HepG2 (cell line): ENCODE data around the gene TBXAS1. TPM values are rescaled to one million over a fixed set of nuclear protein-coding genes. Genes with fewer than 3 reads are reported as not detected.

ENCODE experiments used
- ARID3A ChIP-seq: IDR thresholded peaks from 2 replicates; pipeline ENCODE4 v1.6.1; 2012; ENCODE audit warnings: low read depth, low read length, improper control_type of control experiment
- FLYWCH1 ChIP-seq: sonication (generic); formaldehyde crosslinking; IDR thresholded peaks from 2 replicates; pipeline ENCODE4 v1.8.1; 2023; ENCODE audit warnings: mild to moderate bottlenecking, missing genetic modification reagents
- FUBP1 ChIP-seq: sonication (generic); formaldehyde crosslinking; IDR thresholded peaks from 2 replicates; pipeline ENCODE4 v1.5.1; 2020; ENCODE audit warnings: missing genetic modification reagents, mild to moderate bottlenecking, borderline replicate concordance
- HDAC2 ChIP-seq: sonication (generic); formaldehyde crosslinking; IDR thresholded peaks from 2 replicates; pipeline ENCODE4 v1.4.0; 2020; ENCODE audit warnings: missing genetic modification reagents
- KDM3A ChIP-seq: IDR thresholded peaks from 2 replicates; pipeline ENCODE4 v1.6.1; 2018; ENCODE audit warnings: low read depth, missing compliant biosample characterization
- KMT2B ChIP-seq: IDR thresholded peaks from 2 replicates; pipeline ENCODE4 v1.6.1; 2016; ENCODE audit warnings: missing genetic modification reagents, missing compliant biosample characterization
- MED1 ChIP-seq: sonication (generic); formaldehyde crosslinking; IDR thresholded peaks from 2 replicates; pipeline ENCODE4 v1.4.0; 2020; ENCODE audit warnings: missing genetic modification reagents
- MEF2D ChIP-seq: sonication (generic); formaldehyde crosslinking; IDR thresholded peaks from 2 replicates; pipeline ENCODE4 v1.5.1; 2020; ENCODE audit warnings: mild to moderate bottlenecking, missing genetic modification reagents
- POLR2A ChIP-seq, 2 experiments: IDR thresholded peaks; 2 replicates each; pipeline ENCODE4 v1.6.1; 2011; ENCODE audit warnings: low read depth in 2 of 2, low read length in 2 of 2, mild to moderate bottlenecking in 1 of 2, moderate library complexity in 1 of 2; ENCODE audit not compliant: insufficient read depth in 1 of 2
- RAD21 ChIP-seq: fragments of 450-650 bp; formaldehyde crosslinking; IDR thresholded peaks from 2 replicates; pipeline ENCODE4 v1.5.0; 2020; ENCODE audit warnings: mild to moderate bottlenecking
- SMAD1 ChIP-seq: sonication (generic); formaldehyde crosslinking; IDR thresholded peaks from 2 replicates; pipeline ENCODE4 v1.4.0; 2020; ENCODE audit warnings: missing genetic modification reagents, low read depth, mild to moderate bottlenecking, borderline replicate concordance
- SMYD3 ChIP-seq: sonication (generic); formaldehyde crosslinking; IDR thresholded peaks from 2 replicates; pipeline ENCODE4 v1.8.1; 2023; ENCODE audit warnings: mild to moderate bottlenecking, missing genetic modification reagents
- SNAPC5 ChIP-seq: sonication (generic); formaldehyde crosslinking; IDR thresholded peaks from 2 replicates; pipeline ENCODE4 v1.8.1; 2023; ENCODE audit warnings: mild to moderate bottlenecking, missing genetic modification reagents, borderline replicate concordance
- SP4 ChIP-seq: sonication (generic); formaldehyde crosslinking; IDR thresholded peaks from 2 replicates; pipeline ENCODE4 v1.8.1; 2023; ENCODE audit warnings: mild to moderate bottlenecking, missing genetic modification reagents
- SYNCRIP ChIP-seq: fragments of 200-400 bp; formaldehyde crosslinking; IDR thresholded peaks from 2 replicates; pipeline ENCODE4 v1.6.1; 2018; ENCODE audit warnings: mild to moderate bottlenecking, low read depth, low read length; ENCODE audit not compliant: insufficient read depth
- TBL1XR1 ChIP-seq: fragments of 150-350 bp; IDR thresholded peaks from 2 replicates; pipeline ENCODE4 v1.6.1; 2014; ENCODE audit warnings: borderline replicate concordance, low read length; ENCODE audit not compliant: partially characterized antibody
- TBX3 ChIP-seq: fragments of 450-650 bp; IDR thresholded peaks from 2 replicates; pipeline ENCODE4 v1.6.1; 2017; ENCODE audit warnings: antibody characterized with exemption, mild to moderate bottlenecking, inconsistent platforms, borderline replicate concordance
- THAP7 ChIP-seq: sonication (generic); formaldehyde crosslinking; IDR thresholded peaks from 2 replicates; pipeline ENCODE4 v1.8.1; 2023; ENCODE audit warnings: mild to moderate bottlenecking, missing genetic modification reagents
- ZNF101 ChIP-seq: sonication (generic); formaldehyde crosslinking; IDR thresholded peaks from 2 replicates; pipeline ENCODE4 v1.4.0; 2020; ENCODE audit warnings: mild to moderate bottlenecking, low read depth, missing genetic modification reagents, borderline replicate concordance
- ZNF354B ChIP-seq: sonication (generic); formaldehyde crosslinking; IDR thresholded peaks from 2 replicates; pipeline ENCODE4 v1.8.0; 2022; ENCODE audit warnings: mild to moderate bottlenecking, missing genetic modification reagents
- ZNF547 ChIP-seq: sonication (generic); formaldehyde crosslinking; IDR thresholded peaks from 2 replicates; pipeline ENCODE4 v1.5.1; 2020; ENCODE audit warnings: mild to moderate bottlenecking, missing genetic modification reagents
- ZNF552 ChIP-seq: sonication (generic); formaldehyde crosslinking; IDR thresholded peaks from 2 replicates; pipeline ENCODE4 v1.9.0; 2022; ENCODE audit warnings: missing genetic modification reagents, mild to moderate bottlenecking, borderline replicate concordance
- ZNF709 ChIP-seq: sonication (generic); formaldehyde crosslinking; IDR thresholded peaks from 2 replicates; pipeline ENCODE4 v1.5.0; 2020; ENCODE audit warnings: mild to moderate bottlenecking, missing genetic modification reagents
- ZNF792 ChIP-seq: IDR thresholded peaks from 2 replicates; pipeline ENCODE4 v1.6.1; 2016
- ZSCAN20 ChIP-seq: sonication (generic); formaldehyde crosslinking; IDR thresholded peaks from 2 replicates; pipeline ENCODE4 v1.4.0; 2020; ENCODE audit warnings: missing genetic modification reagents, mild to moderate bottlenecking, borderline replicate concordance
- polyA plus RNA-seq, 8 experiments: library from polyadenylated mRNA; depleted of rRNA in 3 of 8; stranded (reverse) in 7 of 8; unstranded in 1 of 8; fragments of >200 nt; fragmentation: Illumina TruSeq in 4 of 8; extraction: Trizol in 4 of 8; gene quantifications; 2 replicates each; pipeline versions ENCODE4 v1.2.1 to v1.2.3, GENCODE V29; 2011 to 2016; ENCODE audit warnings: low read depth in 4 of 8, missing spikeins in 1 of 8, mixed read lengths in 1 of 8; ENCODE audit not compliant: insufficient read depth in 1 of 8
- total RNA-seq, 5 experiments: library from RNA; depleted of rRNA; stranded (reverse); fragments of >200 nt; fragmentation: Illumina TruSeq; extraction: Trizol; gene quantifications; 2 replicates each; pipeline ENCODE4 v1.2.3, GENCODE V29; 2016; ENCODE audit warnings: low read depth in 1 of 5

TBXAS1 gene
- total and polyA plus RNA-seq, 2 of the 13 experiments (the other 11 are each of a cell fraction or from before 2014, with no cell fraction given), result 4.0 to 4.9 TPM

GRCh38 chr7:140049339-140050024 lies 220.4 kb downstream of the TBXAS1 start (continued):
- TF ChIP-seq MEF2D (CRISPR knock-in tag) (peak; percentile 87), ZNF552 (CRISPR knock-in tag) (peak; percentile 67; the same call in 1 of the 2 replicates), KMT2B (CRISPR knock-in tag) (0 out of 2 replicates have a peak, but pooled peaks have one; percentile 29), RAD21 (no peak), KDM3A (CRISPR knock-in tag) (peak; percentile 94), TBX3 (peak; percentile 87), SMYD3 (CRISPR knock-in tag) (0 out of 2 replicates have a peak, but pooled peaks have one; percentile 39), ZNF354B (CRISPR knock-in tag) (no peak), SP4 (CRISPR knock-in tag) (peak; percentile 52), ZNF792 (CRISPR knock-in tag) (peak; percentile 91), FUBP1 (CRISPR knock-in tag) (no peak), POLR2A (IDR thresholded peaks at IDR 0.05; ENCODE audit: insufficient read depth in 1 of 2, low read depth in 2 of 2, low read length in 2 of 2) (0 out of 4 replicates have a peak, but pooled peaks of 1 of the 2 experiments have one; percentile 41), ZNF101 (0 out of 2 replicates have a peak, but pooled peaks have one; percentile 66), SYNCRIP (no peak), SMAD1 (CRISPR knock-in tag) (peak; percentile 47; the same call in 1 of the 2 replicates), ZSCAN20 (CRISPR knock-in tag) (0 out of 2 replicates have a peak, but pooled peaks have one; percentile 18), ZNF709 (CRISPR knock-in tag) (no peak), HDAC2 (CRISPR knock-in tag) (peak; percentile 99), ARID3A (peak; percentile 78; the same call in 1 of the 2 replicates), TBL1XR1 (peak; percentile 96), MED1 (peak; percentile 99), ZNF547 (CRISPR knock-in tag) (peak; percentile 42; the same call in 1 of the 2 replicates), THAP7 (CRISPR knock-in tag) (peak; percentile 57; the same call in 1 of the 2 replicates), SNAPC5 (no peak), FLYWCH1 (CRISPR knock-in tag) (no peak)
